Large intestine (tissue), 3 donors: ENCODE data around the gene FOXK1. TPM values are rescaled to one million over a fixed set of nuclear protein-coding genes. Genes with fewer than 3 reads are reported as not detected.

Source experiments
- DNase-seq, 2 donors: peaks; one replicate each; pipeline versions ENCODE4 v3.0.0 to v3.0.0-alpha.2; 2013
- H3K27ac ChIP-seq: one replicate; pipeline ENCODE4 v1.5.1; 2013; ENCODE audit warnings: low read length
- H3K27me3 ChIP-seq: 2 replicates; pipeline ENCODE4 v1.6.1; 2013; ENCODE audit warnings: low read length; ENCODE audit not compliant: control insufficient read depth, insufficient read depth
- H3K36me3 ChIP-seq: 2 replicates; pipeline ENCODE4 v1.6.1; 2013; ENCODE audit warnings: low read length; ENCODE audit not compliant: control insufficient read depth, insufficient read depth
- H3K4me1 ChIP-seq: one replicate; pipeline ENCODE4 v1.6.1; 2013; ENCODE audit warnings: low read length; ENCODE audit not compliant: control insufficient read depth, insufficient read depth
- H3K4me3 ChIP-seq: one replicate; pipeline ENCODE4 v1.5.1; 2013; ENCODE audit warnings: low read length
- H3K9me3 ChIP-seq: one replicate; pipeline ENCODE4 v1.6.1; 2013; ENCODE audit warnings: mild to moderate bottlenecking, low read depth, low read length, moderate library complexity; ENCODE audit not compliant: control insufficient read depth
- WGBS: methylation state at CpG from one replicate; pipeline ENCODE4 v1.1.5; 2013; ENCODE audit warnings: low lambda C conversion rate; ENCODE audit not compliant: insufficient coverage; 5-methylcytosine and 5-hydroxymethylcytosine counted together
- polyA plus RNA-seq: library from polyadenylated mRNA; unstranded; fragments of 120-200 nt; gene quantifications from one replicate; pipeline ENCODE4 v1.2.1, GENCODE V29; 2013

FOXK1 gene
- polyA plus RNA-seq, 1 donor, result 11.6 TPM

DNA sequence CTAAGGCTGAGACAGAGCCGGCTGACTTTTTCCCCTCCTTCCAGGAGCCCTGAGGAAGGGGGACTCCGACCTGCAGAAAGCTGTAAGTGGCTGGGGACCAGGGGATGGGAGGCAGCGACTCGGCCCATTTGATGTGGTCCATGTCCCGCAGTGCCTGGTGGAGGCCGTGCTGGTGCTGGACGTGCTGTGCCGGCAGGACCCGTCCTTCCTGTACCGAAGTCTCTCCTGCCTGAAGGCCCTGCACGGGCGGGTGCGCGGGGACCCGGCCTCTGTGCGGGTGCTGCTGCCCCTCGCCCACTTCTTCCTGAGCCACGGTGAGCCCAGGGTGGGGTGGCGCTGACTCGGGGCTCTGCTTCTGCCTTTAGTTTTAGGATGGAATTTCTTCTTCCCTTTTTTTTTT, 103.3 kb downstream of the FOXK1 start:
- H3K9me3 ChIP-seq, result no peaks in the 10 kb centered on the region
- no CpG with 5 or more reads among the region's 20 CpGs for WGBS
- peaks cover 92% of the 10 kb centered on the region for H3K36me3 ChIP-seq
- no peak for DNase-seq
- H3K4me3 ChIP-seq, result no peak overlapping the region
- H3K27ac ChIP-seq, result no peak overlapping the region
- H3K27me3 ChIP-seq, result no peaks in the 10 kb centered on the region
- no peaks in the 10 kb centered on the region for H3K4me1 ChIP-seq

DNA sequence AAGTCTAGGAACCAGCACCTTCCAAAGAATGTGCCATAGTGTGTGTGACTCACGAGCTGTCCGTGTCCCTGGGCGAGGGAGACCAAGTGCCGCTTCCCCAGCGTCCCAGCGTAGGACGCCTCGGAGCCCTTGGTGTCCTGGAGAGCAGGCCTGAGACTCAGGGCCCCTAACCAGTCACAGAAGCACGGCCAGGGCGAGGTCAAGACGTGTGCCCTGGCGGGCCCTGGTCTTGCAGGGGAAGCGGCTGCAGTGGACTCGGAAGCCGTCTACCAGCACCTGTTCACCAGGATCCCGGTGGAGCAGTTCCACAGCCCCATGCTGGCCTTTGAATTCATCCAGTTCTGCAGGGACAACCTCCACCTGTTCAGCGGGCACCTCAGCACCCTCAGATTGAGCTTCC, 103.9 kb downstream of the FOXK1 start:
- WGBS, result no CpG with 5 or more reads among the region's 17 CpGs
- Histone ChIP-seq H3K4me1 (no peaks in the 10 kb centered on the region), H3K9me3 (no peaks in the 10 kb centered on the region), H3K4me3 (no peak overlapping the region), H3K27ac (no peak overlapping the region), H3K27me3 (no peaks in the 10 kb centered on the region), H3K36me3 (peaks cover 94% of the 10 kb centered on the region)
- no peak for DNase-seq

DNA sequence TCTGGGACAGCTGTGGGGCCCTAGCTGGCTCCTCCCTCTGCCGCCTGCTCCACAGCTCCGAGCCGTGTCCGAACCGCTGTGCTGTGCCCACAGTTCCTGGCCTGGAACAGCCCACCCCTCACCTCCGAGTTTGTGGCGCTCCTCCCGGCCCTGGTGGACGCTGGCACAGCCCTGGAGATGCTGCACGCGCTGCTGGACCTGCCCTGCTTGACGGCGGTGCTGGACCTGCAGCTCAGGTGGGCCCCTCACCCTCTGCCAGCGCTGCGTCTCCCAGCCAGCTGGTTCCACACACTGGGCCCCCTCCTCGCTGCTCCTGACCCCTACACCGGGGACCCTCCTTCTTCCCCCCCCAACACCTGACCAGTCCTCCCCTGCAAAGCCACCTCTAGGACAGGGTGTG, 105.4 kb downstream of the FOXK1 start:
- whole genome bisulfite sequencing, result no CpG with 5 or more reads among the region's 17 CpGs
- peaks cover 87% of the 10 kb centered on the region for H3K36me3 ChIP-seq
- H3K4me3 ChIP-seq, result no peak overlapping the region
- no peak overlapping the region for H3K27ac ChIP-seq
- peaks cover under 1% of the 10 kb centered on the region for H3K4me1 ChIP-seq
- no peak for DNase-seq
- H3K27me3 ChIP-seq, result no peaks in the 10 kb centered on the region
- no peaks in the 10 kb centered on the region for H3K9me3 ChIP-seq

DNA sequence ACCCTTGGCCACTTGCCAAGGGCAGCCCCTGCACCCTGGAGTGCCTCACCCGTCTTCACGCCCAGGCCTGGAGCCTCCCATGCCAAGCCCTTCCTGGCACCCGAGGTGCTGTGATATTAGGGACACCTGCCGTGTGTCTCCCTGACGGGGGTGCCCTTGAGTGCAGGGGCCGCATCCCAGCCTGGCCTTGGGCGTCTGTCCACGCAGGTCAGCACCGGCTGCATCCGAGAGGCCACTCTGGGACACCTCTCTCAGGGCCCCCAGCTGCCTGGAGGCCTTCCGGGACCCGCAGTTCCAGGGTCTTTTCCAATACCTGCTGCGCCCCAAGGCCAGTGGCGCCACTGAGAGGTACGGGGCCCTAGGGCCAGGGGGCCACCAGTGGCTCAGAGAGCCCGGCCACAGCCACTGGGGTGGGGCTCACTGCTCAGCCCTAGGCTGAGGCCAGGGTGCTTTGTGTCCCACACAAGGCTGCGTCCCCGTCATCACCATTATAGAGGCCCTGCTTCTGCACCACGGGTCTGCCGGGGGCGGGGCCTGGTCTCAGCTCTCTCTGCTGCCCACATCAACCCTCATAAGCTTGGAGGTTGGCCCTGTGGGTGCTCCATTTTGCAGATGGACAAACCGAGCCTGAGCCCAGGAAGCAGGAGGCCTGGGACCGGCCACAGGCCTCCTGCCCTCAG, 106.0 kb downstream of the FOXK1 start:
- Histone ChIP-seq H3K9me3 (no peaks in the 10 kb centered on the region), H3K4me3 (no peak overlapping the region), H3K36me3 (peaks cover 81% of the 10 kb centered on the region), H3K27ac (no peak overlapping the region), H3K27me3 (no peaks in the 10 kb centered on the region), H3K4me1 (peaks cover 6% of the 10 kb centered on the region)
- no CpG with 5 or more reads among the region's 23 CpGs for WGBS
- no peak for DNase-seq

DNA sequence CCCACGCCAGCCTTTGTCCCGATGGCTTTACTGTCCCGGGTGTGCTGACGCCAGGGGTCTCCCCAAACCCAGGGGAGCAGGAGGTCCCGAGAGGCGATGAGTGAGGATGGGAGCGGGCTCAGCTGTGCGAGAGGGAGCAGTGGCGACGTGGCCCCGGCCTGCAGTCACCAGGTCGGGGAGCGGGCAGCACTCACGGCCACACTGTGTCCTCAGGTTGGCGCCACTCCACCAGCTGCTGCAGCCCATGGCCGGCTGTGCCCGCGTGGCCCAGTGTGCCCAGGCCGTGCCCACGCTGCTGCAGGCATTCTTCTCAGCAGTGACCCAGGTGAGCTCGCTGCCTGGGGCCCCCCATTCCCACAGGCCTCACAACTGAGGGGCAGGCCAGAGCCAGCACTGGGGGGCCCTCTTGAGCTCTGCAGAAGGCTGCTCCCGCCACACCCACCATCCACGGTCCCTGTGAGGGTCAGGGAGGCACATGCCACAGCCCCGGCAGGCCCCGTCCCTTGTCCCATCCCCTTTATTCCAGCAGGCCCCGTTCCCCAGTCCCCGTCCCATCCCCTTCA, 106.6 kb downstream of the FOXK1 start:
- no peak overlapping the region for H3K27ac ChIP-seq
- H3K4me1 ChIP-seq, result peaks cover 7% of the 10 kb centered on the region
- no peak for DNase-seq
- H3K36me3 ChIP-seq, result peaks cover 75% of the 10 kb centered on the region
- no CpG with 5 or more reads among the region's 27 CpGs for WGBS
- H3K9me3 ChIP-seq, result peaks cover 2% of the 10 kb centered on the region
- H3K4me3 ChIP-seq, result no peak overlapping the region
- no peaks in the 10 kb centered on the region for H3K27me3 ChIP-seq

DNA sequence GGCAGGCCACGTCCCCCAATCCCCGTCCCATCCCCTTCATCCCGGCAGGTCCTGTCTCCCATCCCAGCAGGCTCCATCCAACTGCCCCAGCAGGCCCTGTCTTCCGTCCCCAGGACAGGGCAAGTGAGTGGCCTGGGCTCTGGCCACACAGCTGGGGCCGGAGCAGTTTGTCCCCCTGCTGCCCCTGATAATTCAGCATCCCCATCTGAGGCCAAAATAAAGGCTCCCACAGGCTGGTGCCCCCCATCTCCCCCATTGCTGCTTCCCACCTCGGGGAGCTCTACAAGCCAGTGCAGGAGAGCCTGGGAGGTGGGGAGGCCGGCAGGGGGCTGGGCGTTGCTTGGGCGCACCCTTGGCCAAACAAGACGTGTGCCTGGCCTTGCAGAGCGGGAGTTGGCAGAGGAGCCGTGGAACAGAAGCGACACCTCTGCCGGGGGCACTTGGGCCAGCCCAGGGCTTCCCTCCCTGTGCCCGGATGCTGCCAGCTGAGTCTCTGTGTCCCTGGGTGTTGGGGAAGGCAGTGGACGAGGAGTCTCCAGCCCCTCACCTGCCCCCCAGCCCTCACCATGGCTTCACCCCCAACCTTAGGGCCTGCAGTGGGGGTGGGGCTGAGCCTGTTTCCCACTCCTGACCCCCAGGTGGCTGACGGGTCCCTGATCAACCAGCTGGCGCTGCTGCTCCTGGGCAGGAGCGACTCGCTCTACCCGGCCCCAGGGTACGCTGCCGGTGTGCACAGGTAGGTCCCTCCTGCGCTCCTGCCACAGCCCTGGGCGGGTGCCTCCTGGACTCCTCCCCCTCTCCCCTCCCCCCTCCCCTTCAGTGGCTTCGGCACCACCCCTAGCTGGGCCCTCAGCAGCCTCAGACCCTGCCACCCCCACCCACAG, 107.3 kb downstream of the FOXK1 start:
- Histone ChIP-seq H3K36me3 (peaks cover 68% of the 10 kb centered on the region), H3K9me3 (peaks cover 2% of the 10 kb centered on the region), H3K27ac (no peak overlapping the region), H3K27me3 (no peaks in the 10 kb centered on the region), H3K4me1 (peaks cover 7% of the 10 kb centered on the region), H3K4me3 (no peak overlapping the region)
- no CpG with 5 or more reads among the region's 26 CpGs for WGBS
- DNase-seq, result no peak

DNA sequence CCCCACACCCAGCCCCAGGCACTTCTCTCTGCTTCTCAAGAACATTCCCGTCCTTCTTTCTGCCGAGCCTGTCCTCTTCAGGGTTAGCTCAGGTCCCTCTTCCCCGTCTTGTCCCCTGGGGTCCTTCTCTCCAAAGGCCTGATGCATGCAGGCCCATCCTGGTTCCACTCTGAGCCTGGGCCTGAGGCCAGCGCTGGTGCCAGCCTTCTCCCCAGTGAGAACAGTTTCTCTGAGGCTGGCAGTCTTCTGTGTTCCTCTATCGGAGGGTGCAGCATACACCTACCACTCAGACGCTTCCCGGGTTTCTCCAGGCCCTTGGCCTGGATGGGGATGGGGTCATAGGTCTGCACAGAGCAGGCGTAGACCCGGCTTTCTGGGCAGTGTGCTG, 108.0 kb downstream of the FOXK1 start:
- peaks cover 7% of the 10 kb centered on the region for H3K4me1 ChIP-seq
- no peak overlapping the region for H3K4me3 ChIP-seq
- H3K27me3 ChIP-seq, result no peaks in the 10 kb centered on the region
- WGBS, result 80% methylated on average over 1 of the region's 9 CpGs
- peaks cover 61% of the 10 kb centered on the region for H3K36me3 ChIP-seq
- no peak overlapping the region for H3K27ac ChIP-seq
- peaks cover 2% of the 10 kb centered on the region for H3K9me3 ChIP-seq
- no peak for DNase-seq

DNA sequence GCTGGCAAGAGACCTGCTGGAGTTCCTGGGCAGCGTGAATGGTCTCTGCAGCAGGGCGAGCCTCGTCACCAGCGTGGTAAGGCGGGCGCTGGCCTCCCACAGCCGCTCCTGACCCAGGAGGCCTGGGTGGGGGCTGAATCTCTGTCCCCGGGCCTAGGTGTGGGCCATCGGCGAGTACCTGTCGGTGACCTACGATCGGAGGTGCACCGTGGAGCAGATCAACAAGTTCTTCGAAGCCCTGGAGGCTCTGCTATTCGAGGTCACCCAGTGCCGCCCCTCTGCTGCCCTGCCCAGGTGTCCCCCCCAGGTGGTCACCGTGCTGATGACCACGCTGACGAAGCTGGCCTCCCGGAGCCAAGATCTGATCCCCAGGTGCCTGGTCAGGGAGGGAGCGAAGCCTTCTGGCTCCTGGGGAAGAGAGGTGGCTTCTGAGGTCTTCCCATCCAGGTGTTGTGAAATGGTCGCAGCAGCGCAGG, 108.5 kb downstream of the FOXK1 start:
- peaks cover 57% of the 10 kb centered on the region for H3K36me3 ChIP-seq
- WGBS, result no CpG with 5 or more reads among the region's 24 CpGs
- DNase-seq, result no peak
- H3K27ac ChIP-seq, result no peak overlapping the region
- H3K4me3 ChIP-seq, result no peak overlapping the region
- peaks cover 7% of the 10 kb centered on the region for H3K4me1 ChIP-seq
- H3K27me3 ChIP-seq, result no peaks in the 10 kb centered on the region
- peaks cover 2% of the 10 kb centered on the region for H3K9me3 ChIP-seq

DNA sequence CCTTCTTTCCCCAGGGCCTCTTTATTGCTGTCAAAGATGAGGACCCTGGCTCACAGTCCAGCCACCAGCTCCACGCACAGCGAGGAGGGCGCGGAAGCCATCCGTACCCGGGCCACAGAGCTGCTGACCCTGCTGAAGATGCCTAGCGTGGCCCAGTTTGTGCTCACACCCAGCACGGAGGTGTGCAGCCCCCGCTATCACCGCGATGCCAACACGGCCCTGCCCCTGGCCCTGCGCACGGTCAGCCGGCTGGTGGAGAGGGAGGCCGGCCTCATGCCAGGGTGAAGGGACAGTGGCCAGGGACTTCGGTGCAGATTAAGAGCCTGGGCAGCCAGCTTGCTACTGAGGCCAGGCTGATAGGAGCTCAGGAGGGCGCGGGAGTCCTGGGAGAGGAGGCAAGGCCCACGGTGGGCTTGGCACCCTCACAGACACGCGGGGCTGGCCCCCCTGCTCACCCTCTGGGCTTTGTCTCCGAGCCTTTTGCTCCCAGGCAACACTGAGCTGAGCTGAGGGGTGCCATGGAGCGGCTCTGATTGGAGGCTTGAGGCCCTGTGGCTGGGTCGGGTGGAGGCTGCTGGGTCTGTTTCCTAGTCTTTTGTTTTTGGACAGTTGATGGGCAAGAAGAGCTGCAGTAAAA, 109.1 kb downstream of the FOXK1 start:
- DNase-seq, result no peak

More for the DNA sequence above, 109.1 kb downstream of the FOXK1 start:
- H3K4me1 ChIP-seq, result peaks cover 7% of the 10 kb centered on the region
- WGBS, result no CpG with 5 or more reads among the region's 25 CpGs
- no peak overlapping the region for H3K4me3 ChIP-seq
- peaks cover 2% of the 10 kb centered on the region for H3K9me3 ChIP-seq
- H3K27me3 ChIP-seq, result no peaks in the 10 kb centered on the region
- H3K36me3 ChIP-seq, result peaks cover 50% of the 10 kb centered on the region
- H3K27ac ChIP-seq, result no peak overlapping the region
